CD4-positive, CD25-positive, alpha-beta regulatory T cell (primary cell): Measurements from ENCODE around the gene CDT1. TPM values are rescaled to one million over a fixed set of nuclear protein-coding genes. Genes with fewer than 3 reads are reported as not detected.

Experiments
- ATAC-seq, 2 donors: fragments of 150-1000 bp; cut with Tn5 transposase; one replicate each; pipeline ENCODE4 v1.10.0; 2021; ENCODE audit warnings: low read depth in 2 of 2, moderate number of reproducible peaks in 2 of 2, moderate library complexity in 1 of 2
- DNase-seq, 3 donors: peaks; one replicate each; pipeline versions ENCODE4 v3.0.0 to v3.0.0-alpha.2; 2012 to 2022; ENCODE audit warnings: mixed read lengths in 1 of 3
- H3K27ac ChIP-seq: one replicate; pipeline ENCODE4 v1.7.0; 2013; ENCODE audit warnings: mild to moderate bottlenecking, low read length; ENCODE audit not compliant: insufficient read depth, poor library complexity, severe bottlenecking
- H3K27me3 ChIP-seq: one replicate; pipeline ENCODE4 v1.7.0; 2013; ENCODE audit warnings: low read length; ENCODE audit not compliant: control insufficient read depth, insufficient read depth
- H3K36me3 ChIP-seq: one replicate; pipeline ENCODE4 v1.7.0; 2013; ENCODE audit warnings: mild to moderate bottlenecking, low read length, moderate library complexity; ENCODE audit not compliant: control insufficient read depth, insufficient read depth
- H3K4me1 ChIP-seq: 2 replicates; pipeline ENCODE4 v1.7.0; 2013; ENCODE audit warnings: mild to moderate bottlenecking, low read length; ENCODE audit not compliant: insufficient read depth, control insufficient read depth, poor library complexity, severe bottlenecking
- H3K4me3 ChIP-seq: one replicate; pipeline ENCODE4 v1.7.0; 2013; ENCODE audit warnings: low read depth, mild to moderate bottlenecking, low read length, moderate library complexity
- H3K9me3 ChIP-seq, 2 experiments: 1 replicate in 1 of 2; 2 replicates in 1 of 2; pipeline ENCODE4 v1.7.0; 2013; ENCODE audit warnings: low read length in 2 of 2, mild to moderate bottlenecking in 1 of 2, moderate library complexity in 1 of 2; ENCODE audit not compliant: control insufficient read depth in 2 of 2
- H3K27ac Mint-ChIP-seq, 3 donors: one replicate each; pipeline ENCODE4 v1.8.0; 2020 to 2022; ENCODE audit warnings: mild to moderate bottlenecking in 3 of 3, mixed read lengths in 3 of 3, moderate library complexity in 2 of 3
- H3K27me3 Mint-ChIP-seq: one replicate; pipeline ENCODE4 v1.8.0; 2022; ENCODE audit warnings: mild to moderate bottlenecking, mixed read lengths
- H3K36me3 Mint-ChIP-seq: one replicate; pipeline ENCODE4 v1.8.0; 2020; ENCODE audit warnings: mixed read lengths
- H3K4me1 Mint-ChIP-seq, 4 donors: one replicate each; pipeline ENCODE4 v1.8.0; 2020 to 2022; ENCODE audit warnings: mixed read lengths in 4 of 4, mild to moderate bottlenecking in 1 of 4
- H3K4me3 Mint-ChIP-seq, 4 donors: one replicate each; pipeline ENCODE4 v1.8.0; 2020 to 2022; ENCODE audit warnings: mild to moderate bottlenecking in 4 of 4, mixed read lengths in 4 of 4, moderate library complexity in 3 of 4
- H3K9me3 Mint-ChIP-seq, 7 donors: one replicate each; pipeline ENCODE4 v1.8.0; 2020 to 2022; ENCODE audit warnings: mixed read lengths in 7 of 7, mild to moderate bottlenecking in 3 of 7, moderate library complexity in 2 of 7
- polyA plus RNA-seq, 4 donors: library from polyadenylated mRNA; unstranded; fragments of 300-500 nt; fragmentation: Illumina TruSeq; gene quantifications; one replicate each; pipeline ENCODE4 v1.2.3, GENCODE V29; 2021
- total RNA-seq: library from RNA; stranded (reverse); gene quantifications from one replicate; pipeline ENCODE4 v1.2.3, GENCODE V29; 2022

CDT1 gene
- total and polyA plus RNA-seq, 5 donors from 2014 or later = 0.60 to 4.8 (median 1.4) TPM

GRCh38 chr16:88763502-88764053 is 40.0 kb upstream of the CDT1 start:
- H3K27me3 ChIP-seq = no peaks in the 10 kb centered on the region
- H3K36me3 Mint-ChIP-seq = peaks cover 3% of the 10 kb centered on the region
- H3K9me3 ChIP-seq = no peaks in the 10 kb centered on the region
- no peak overlapping the region for H3K27ac ChIP-seq
- peaks cover 11% of the 10 kb centered on the region for H3K36me3 ChIP-seq
- no peaks in the 10 kb centered on the region for H3K27me3 Mint-ChIP-seq
- H3K27ac Mint-ChIP-seq = peak overlapping the region in 2 of 3 donors; percentile 36 to 69
- peaks cover 0 to 39% (median 19%) of the 10 kb centered on the region in 4 donors for H3K4me1 Mint-ChIP-seq
- H3K4me1 ChIP-seq = peaks cover 47% of the 10 kb centered on the region
- no peak overlapping the region for H3K4me3 Mint-ChIP-seq
- no peak overlapping the region for H3K4me3 ChIP-seq
- ATAC-seq = no peak
- no peak for DNase-seq
- no peaks in the 10 kb centered on the region for H3K9me3 Mint-ChIP-seq

- Mint-ChIP-seq H3K27me3 (no peaks in the 10 kb centered on the region), H3K9me3 (no peaks in the 10 kb centered on the region), H3K4me1 (peaks cover 0 to 36% (median 16%) of the 10 kb centered on the region in 4 donors), H3K36me3 (peaks cover 3% of the 10 kb centered on the region), H3K4me3 (no peak overlapping the region), H3K27ac (peak overlapping the region in 1 of 3 donors; percentile 69)
- Histone ChIP-seq H3K36me3 (peaks cover 11% of the 10 kb centered on the region), H3K9me3 (no peaks in the 10 kb centered on the region), H3K27ac (no peak overlapping the region), H3K4me3 (no peak overlapping the region), H3K4me1 (peaks cover 42% of the 10 kb centered on the region), H3K27me3 (no peaks in the 10 kb centered on the region)
- DNase-seq (no peak), ATAC-seq (no peak)
Measured at GRCh38 chr16:88764080-88764479, 39.5 kb upstream of the CDT1 start.

DNA sequence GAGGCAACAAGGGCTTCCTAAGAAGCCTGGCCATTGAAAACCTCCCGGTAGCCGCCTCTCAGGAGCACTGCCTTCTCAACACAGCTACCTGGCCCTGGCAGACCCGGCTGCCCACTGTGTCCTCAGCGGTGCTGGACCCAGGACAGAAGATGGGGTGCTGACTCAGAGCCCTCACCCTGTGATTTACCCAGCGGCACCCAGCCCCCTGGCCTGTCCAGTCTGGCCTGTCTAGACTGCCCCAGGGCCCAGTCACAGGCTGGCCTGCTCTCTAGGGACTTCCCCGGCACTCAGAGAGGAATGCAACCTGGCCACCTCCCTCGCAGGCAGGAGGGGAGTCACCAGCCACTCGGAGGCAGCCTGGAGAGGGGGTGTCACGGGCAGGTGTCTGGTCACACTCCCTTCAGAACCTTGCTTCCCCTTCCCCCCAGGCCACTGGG is 38.7 kb upstream of the CDT1 start:
- peaks cover 11% of the 10 kb centered on the region for H3K36me3 ChIP-seq
- DNase-seq (no peak), ATAC-seq (no peak)
- Mint-ChIP-seq H3K9me3 (no peaks in the 10 kb centered on the region), H3K4me1 (peaks cover 0 to 37% (median 15%) of the 10 kb centered on the region in 4 donors), H3K36me3 (peaks cover 3% of the 10 kb centered on the region), H3K4me3 (no peak overlapping the region), H3K27ac (no peak overlapping the region), H3K27me3 (no peaks in the 10 kb centered on the region)
- H3K4me1 ChIP-seq = peaks cover 39% of the 10 kb centered on the region
- H3K4me3 ChIP-seq = no peak overlapping the region
- no peaks in the 10 kb centered on the region for H3K9me3 ChIP-seq
- H3K27ac ChIP-seq = no peak overlapping the region
- H3K27me3 ChIP-seq = no peaks in the 10 kb centered on the region

DNA sequence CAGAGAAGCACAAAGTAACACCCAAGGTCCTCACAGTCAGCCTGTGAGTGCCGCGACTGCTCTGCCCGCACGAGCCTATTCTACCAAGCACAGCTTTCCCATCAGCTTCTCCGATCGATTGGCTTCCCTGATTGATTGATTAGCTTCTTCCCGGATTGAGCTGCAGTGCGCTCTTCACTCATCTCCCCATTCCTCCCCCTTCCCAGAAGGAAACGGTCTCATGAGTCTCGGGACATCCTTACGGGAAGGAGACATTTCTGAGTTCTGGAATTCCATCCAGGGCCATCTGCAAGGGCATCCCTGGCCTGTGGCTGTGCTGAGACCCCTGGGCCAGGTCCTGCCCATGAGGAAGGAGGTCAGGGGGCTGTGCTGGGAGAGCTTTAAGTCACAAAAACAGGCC is 36.6 kb upstream of the CDT1 start:
- Histone ChIP-seq H3K36me3 (peaks cover 11% of the 10 kb centered on the region), H3K27me3 (no peaks in the 10 kb centered on the region), H3K4me1 (peaks cover 36% of the 10 kb centered on the region), H3K4me3 (no peak overlapping the region), H3K27ac (no peak overlapping the region), H3K9me3 (no peaks in the 10 kb centered on the region)
- ATAC-seq (no peak), DNase-seq (no peak)
- Mint-ChIP-seq H3K9me3 (no peaks in the 10 kb centered on the region), H3K27ac (peak overlapping the region; percentile 69 to 90 (median 84)), H3K4me1 (peaks cover 0 to 41% (median 19%) of the 10 kb centered on the region in 4 donors), H3K4me3 (no peak overlapping the region), H3K27me3 (no peaks in the 10 kb centered on the region), H3K36me3 (peaks cover 3% of the 10 kb centered on the region)

DNA sequence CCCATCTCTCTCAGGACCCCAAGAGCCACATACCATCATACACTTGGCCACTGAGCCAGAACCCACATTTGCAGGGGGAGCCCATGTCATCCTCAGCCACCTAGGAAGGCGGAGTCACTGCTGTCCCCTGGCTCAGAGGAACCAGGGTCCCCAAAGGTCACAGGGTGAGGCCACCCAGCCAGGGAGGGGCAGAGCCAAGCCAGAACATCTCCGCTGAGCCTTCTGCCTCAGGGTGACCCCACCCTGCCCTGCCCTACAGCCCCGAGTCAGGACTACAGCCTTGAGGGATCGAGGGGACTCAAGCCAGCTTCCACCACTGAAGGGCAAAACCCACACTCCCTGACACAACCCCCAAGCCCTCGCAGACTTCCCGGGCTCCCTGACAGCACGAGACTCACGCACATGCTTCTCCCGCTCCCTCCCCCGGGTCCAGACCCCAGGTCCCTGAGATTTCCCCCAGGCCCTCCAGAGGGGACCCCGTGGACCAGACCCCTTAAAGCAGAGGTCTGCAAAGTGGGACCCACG is 36.0 kb upstream of the CDT1 start:
- ATAC-seq (no peak), DNase-seq (no peak)
- Histone ChIP-seq H3K36me3 (peaks cover 9% of the 10 kb centered on the region), H3K4me1 (peaks cover 36% of the 10 kb centered on the region), H3K9me3 (no peaks in the 10 kb centered on the region), H3K27ac (no peak overlapping the region), H3K4me3 (no peak overlapping the region), H3K27me3 (no peaks in the 10 kb centered on the region)
- H3K27me3 Mint-ChIP-seq = no peaks in the 10 kb centered on the region
- H3K9me3 Mint-ChIP-seq = no peaks in the 10 kb centered on the region
- H3K4me1 Mint-ChIP-seq = peaks cover 0 to 45% (median 19%) of the 10 kb centered on the region in 4 donors
- peak overlapping the region; percentile 69 to 90 (median 84) for H3K27ac Mint-ChIP-seq
- no peak overlapping the region for H3K4me3 Mint-ChIP-seq
- peaks cover 3% of the 10 kb centered on the region for H3K36me3 Mint-ChIP-seq

GRCh38 chr16:88768071-88768783 is 35.4 kb upstream of the CDT1 start:
- H3K27ac Mint-ChIP-seq = no peak overlapping the region
- no peaks in the 10 kb centered on the region for H3K27me3 Mint-ChIP-seq
- no peak overlapping the region for H3K4me3 Mint-ChIP-seq
- H3K4me1 ChIP-seq = peaks cover 42% of the 10 kb centered on the region
- ATAC-seq (no peak), DNase-seq (no peak)
- peaks cover 8% of the 10 kb centered on the region for H3K36me3 ChIP-seq
- H3K27ac ChIP-seq = no peak overlapping the region
- no peaks in the 10 kb centered on the region for H3K9me3 ChIP-seq
- peaks cover 0 to 44% (median 19%) of the 10 kb centered on the region in 4 donors for H3K4me1 Mint-ChIP-seq
- no peaks in the 10 kb centered on the region for H3K9me3 Mint-ChIP-seq
- H3K4me3 ChIP-seq = no peak overlapping the region
- H3K27me3 ChIP-seq = no peaks in the 10 kb centered on the region
- H3K36me3 Mint-ChIP-seq = peaks cover 2% of the 10 kb centered on the region

- Mint-ChIP-seq H3K36me3 (no peaks in the 10 kb centered on the region), H3K9me3 (no peaks in the 10 kb centered on the region), H3K27me3 (no peaks in the 10 kb centered on the region), H3K4me1 (peaks cover 0 to 50% (median 19%) of the 10 kb centered on the region in 4 donors), H3K27ac (peak overlapping the region in 1 of 3 donors; percentile 25), H3K4me3 (no peak overlapping the region)
- ATAC-seq (peak in 1 of 2 donors; percentile 39), DNase-seq (peak in 1 of 3 donors; percentile 68)
- no peak overlapping the region for H3K4me3 ChIP-seq
- H3K27me3 ChIP-seq = no peaks in the 10 kb centered on the region
- peaks cover 58% of the 10 kb centered on the region for H3K4me1 ChIP-seq
- H3K9me3 ChIP-seq = no peaks in the 10 kb centered on the region
- H3K36me3 ChIP-seq = no peaks in the 10 kb centered on the region
- H3K27ac ChIP-seq = peak overlapping the region; percentile 14
Measured at GRCh38 chr16:88769617-88770460, 33.8 kb upstream of the CDT1 start.
